ENCODE results near the gene NRP1. TPM values are rescaled to one million over a fixed set of nuclear protein-coding genes. Genes with fewer than 3 reads are reported as not detected.

Gene NRP1
- total and polyA plus RNA-seq, 2 of the 8 experiments (the other 6 are each of a cell fraction or from before 2014, with no cell fraction given): 1.2 to 2.1 TPM

DNA sequence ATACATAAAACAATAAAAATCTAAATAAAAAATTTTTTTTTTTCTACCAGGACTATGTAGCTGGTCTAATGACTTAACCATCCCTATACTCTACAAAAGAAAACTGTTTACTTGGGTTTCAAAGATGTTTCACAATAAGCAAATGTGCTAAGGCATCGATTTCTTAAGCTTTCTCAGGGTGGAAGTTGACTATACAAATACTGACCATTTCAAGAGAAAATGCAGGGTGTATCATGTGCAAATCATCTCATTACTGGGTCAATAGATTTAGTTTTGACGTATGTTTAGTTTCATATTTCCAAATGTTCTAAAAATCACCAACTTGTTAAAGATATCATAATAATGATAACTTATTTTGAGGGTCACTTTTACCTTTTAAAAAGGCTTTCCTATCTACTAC, 7.5 kb downstream of the NRP1 start (continued):
- no peak for TF ChIP-seq ZNF274 (IDR thresholded peaks at IDR 0.05; ENCODE audit: borderline replicate concordance, extremely low read depth, low read length)
